ENCODE results near the gene MED1.

GRCh38 chr17:39361064-39361463, 90.0 kb downstream of the MED1 start:
- TF ChIP-seq CTCF (conservative IDR thresholded peaks at IDR 0.05 in 1 of 2, IDR thresholded peaks at IDR 0.05 in 1 of 2; ENCODE audit: low read depth in 1 of 2, low read length in 2 of 2) = no peak
- no peak for TF ChIP-seq EZH2 (IDR thresholded peaks at IDR 0.05; ENCODE audit: low read length, missing control alignments)

All from fibroblast of lung (primary cell).